Peyer's patch (tissue), 4 donors: Measurements from ENCODE around the gene ATP13A4. TPM values are rescaled to one million over a fixed set of nuclear protein-coding genes. Genes with fewer than 3 reads are reported as not detected.

Experiments
- DNase-seq, 3 donors: peaks; one replicate each; pipeline ENCODE4 v3.0.0-alpha.2; 2017 to 2019
- H3K27ac ChIP-seq, 4 donors: fragments of 200-600 bp; sonication (generic); one replicate each; pipeline ENCODE4 v1.5.1; 2016 to 2019
- H3K27me3 ChIP-seq, 2 donors: fragments of 200-600 bp; sonication (generic); one replicate each; pipeline ENCODE4 v1.5.1; 2019
- H3K36me3 ChIP-seq, 3 donors: fragments of 200-600 bp; sonication (generic); one replicate each; pipeline ENCODE4 v1.5.1; 2016 to 2019
- H3K4me1 ChIP-seq, 4 donors: fragments of 200-600 bp; sonication (generic); one replicate each; pipeline ENCODE4 v1.5.1; 2016 to 2019
- H3K4me3 ChIP-seq, 4 donors: fragments of 200-600 bp; sonication (generic); 1 replicate in 3 of 4; 2 replicates in 1 of 4; pipeline ENCODE4 v1.5.1; 2016 to 2019; ENCODE audit warnings: mild to moderate bottlenecking in 1 of 4
- H3K9me3 ChIP-seq, 4 donors: fragments of 200-600 bp; sonication (generic); one replicate each; pipeline ENCODE4 v1.5.1; 2016 to 2019; ENCODE audit warnings: mild to moderate bottlenecking in 1 of 4
- POLR2A ChIP-seq, 2 donors: fragments of 450-650 bp; IDR thresholded peaks; one replicate each; pipeline ENCODE4 v1.5.1; 2017; ENCODE audit warnings: antibody characterized with exemption in 2 of 2, mild to moderate bottlenecking in 2 of 2, moderate library complexity in 2 of 2
- total RNA-seq, 4 donors: library from RNA; depleted of rRNA; stranded (reverse); fragments of >200 nt; gene quantifications; one replicate each; pipeline ENCODE4 v1.1.0, GENCODE V29; 2016
- TF ChIP-seq, protein P1 (sequence below), 6 experiments: fragments of 450-650 bp in 4 of 6; fragments of 200-600 bp in 2 of 6; sonication (generic) in 1 of 6; IDR thresholded peaks; one replicate each; pipeline ENCODE4 v1.5.1; 2017 to 2019; ENCODE audit warnings: antibody characterized with exemption in 6 of 6, mild to moderate bottlenecking in 3 of 6, moderate library complexity in 1 of 6

Gene ATP13A4
- total RNA-seq, 4 donors from 2014 or later, result 0.47 to 2.1 (median 1.1) TPM; not detected in 1

DNA sequence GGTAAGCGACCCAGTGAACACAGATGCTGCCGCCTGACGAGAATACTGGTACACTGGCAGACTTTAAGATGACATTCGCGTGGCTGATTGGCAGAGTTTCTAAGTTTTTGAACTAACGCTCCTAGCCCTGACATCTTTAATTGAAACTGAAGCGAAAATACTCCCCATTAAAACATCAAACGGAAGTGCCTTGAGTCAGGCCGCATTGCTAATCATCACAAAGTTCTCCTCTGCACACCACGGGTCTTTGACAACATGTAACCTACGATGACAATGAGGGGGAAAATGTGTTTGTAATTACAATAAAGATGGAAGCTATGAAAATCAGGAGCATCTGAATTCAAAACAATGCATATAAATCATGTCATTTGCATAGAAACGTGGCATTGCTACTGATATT is 44.5 kb downstream of the ATP13A4 start:
- Histone ChIP-seq H3K36me3 (no peaks in the 10 kb centered on the region), H3K27ac (no peak overlapping the region), H3K4me3 (no peak overlapping the region), H3K27me3 (no peaks in the 10 kb centered on the region), H3K4me1 (no peaks in the 10 kb centered on the region), H3K9me3 (no peaks in the 10 kb centered on the region)
- DNase-seq, result no peak
- TF ChIP-seq, protein P1, sequence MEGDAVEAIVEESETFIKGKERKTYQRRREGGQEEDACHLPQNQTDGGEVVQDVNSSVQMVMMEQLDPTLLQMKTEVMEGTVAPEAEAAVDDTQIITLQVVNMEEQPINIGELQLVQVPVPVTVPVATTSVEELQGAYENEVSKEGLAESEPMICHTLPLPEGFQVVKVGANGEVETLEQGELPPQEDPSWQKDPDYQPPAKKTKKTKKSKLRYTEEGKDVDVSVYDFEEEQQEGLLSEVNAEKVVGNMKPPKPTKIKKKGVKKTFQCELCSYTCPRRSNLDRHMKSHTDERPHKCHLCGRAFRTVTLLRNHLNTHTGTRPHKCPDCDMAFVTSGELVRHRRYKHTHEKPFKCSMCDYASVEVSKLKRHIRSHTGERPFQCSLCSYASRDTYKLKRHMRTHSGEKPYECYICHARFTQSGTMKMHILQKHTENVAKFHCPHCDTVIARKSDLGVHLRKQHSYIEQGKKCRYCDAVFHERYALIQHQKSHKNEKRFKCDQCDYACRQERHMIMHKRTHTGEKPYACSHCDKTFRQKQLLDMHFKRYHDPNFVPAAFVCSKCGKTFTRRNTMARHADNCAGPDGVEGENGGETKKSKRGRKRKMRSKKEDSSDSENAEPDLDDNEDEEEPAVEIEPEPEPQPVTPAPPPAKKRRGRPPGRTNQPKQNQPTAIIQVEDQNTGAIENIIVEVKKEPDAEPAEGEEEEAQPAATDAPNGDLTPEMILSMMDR (IDR thresholded peaks at IDR 0.05), result no peak
- TF ChIP-seq POLR2A (IDR thresholded peaks at IDR 0.05), result no peak

DNA sequence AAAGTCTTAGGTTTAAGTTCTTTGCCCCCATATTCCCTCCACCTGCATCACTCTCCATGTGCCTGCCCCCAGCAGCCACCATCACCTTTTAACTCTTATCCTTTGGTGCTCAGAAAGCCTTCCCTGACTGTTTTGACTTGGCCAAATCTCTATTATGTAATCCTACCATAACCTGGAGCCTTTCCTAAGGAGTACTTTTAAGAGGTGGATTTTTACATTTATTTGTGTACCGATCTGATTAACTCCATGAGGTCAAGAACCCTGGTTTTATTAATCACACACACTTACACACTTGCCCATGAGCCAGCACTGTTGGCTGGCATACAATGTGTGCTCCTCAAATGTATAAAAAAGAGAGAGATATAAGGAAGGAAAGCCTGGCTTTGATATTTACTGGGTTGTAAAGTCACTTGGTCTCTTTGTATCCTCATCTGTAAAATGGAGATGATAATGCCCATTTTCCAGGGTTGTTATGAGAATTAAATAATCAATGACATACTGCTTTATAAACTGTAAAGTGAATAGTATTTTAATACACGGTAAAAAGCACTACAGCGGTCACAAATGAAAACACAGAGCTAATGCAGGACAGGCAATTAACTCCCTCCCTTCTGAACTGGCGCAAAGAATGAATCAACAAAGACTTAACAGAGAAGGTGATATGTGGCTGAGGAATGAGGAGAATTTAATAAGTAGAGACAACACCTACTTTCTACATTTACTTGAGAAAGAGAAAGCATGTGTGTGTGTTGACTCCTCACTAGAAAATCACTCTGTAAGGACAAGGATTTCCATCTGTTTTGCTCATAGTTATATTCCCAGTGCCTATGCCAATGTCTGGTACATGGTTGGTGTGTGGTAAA is 45.4 kb downstream of the ATP13A4 start:
- Histone ChIP-seq H3K36me3 (no peaks in the 10 kb centered on the region), H3K27me3 (no peaks in the 10 kb centered on the region), H3K9me3 (no peaks in the 10 kb centered on the region), H3K4me3 (no peak overlapping the region), H3K27ac (no peak overlapping the region), H3K4me1 (no peaks in the 10 kb centered on the region)
- no peak for DNase-seq
- TF ChIP-seq, protein P1 (IDR thresholded peaks at IDR 0.05), result no peak
- TF ChIP-seq POLR2A (IDR thresholded peaks at IDR 0.05), result no peak

DNA sequence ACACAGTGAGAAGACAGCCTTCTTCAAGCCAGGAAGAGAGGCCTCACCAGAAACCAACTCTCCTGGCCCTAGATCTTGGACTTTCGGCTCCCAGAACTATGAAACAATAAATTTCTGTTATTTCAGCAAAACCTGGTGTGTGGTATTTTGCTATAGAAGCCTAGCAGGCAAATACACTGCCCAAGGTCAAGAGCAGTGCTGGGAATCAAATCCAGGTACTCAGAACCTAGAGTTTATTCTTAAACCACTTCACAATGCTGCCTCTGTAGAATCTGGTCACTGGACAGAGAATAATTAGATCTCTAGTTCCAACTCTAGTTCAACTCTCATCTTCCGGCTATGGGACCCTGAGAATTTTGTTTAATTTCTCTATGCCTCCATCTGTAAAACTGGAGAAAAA is 46.6 kb downstream of the ATP13A4 start:
- DNase-seq, result no peak
- no peak overlapping the region for H3K27ac ChIP-seq
- H3K4me3 ChIP-seq, result no peak overlapping the region
- H3K27me3 ChIP-seq, result no peaks in the 10 kb centered on the region
- no peak for TF ChIP-seq POLR2A (IDR thresholded peaks at IDR 0.05)
- TF ChIP-seq, protein P1 (IDR thresholded peaks at IDR 0.05), result no peak
- no peaks in the 10 kb centered on the region for H3K36me3 ChIP-seq
- H3K9me3 ChIP-seq, result no peaks in the 10 kb centered on the region
- no peaks in the 10 kb centered on the region for H3K4me1 ChIP-seq

DNA sequence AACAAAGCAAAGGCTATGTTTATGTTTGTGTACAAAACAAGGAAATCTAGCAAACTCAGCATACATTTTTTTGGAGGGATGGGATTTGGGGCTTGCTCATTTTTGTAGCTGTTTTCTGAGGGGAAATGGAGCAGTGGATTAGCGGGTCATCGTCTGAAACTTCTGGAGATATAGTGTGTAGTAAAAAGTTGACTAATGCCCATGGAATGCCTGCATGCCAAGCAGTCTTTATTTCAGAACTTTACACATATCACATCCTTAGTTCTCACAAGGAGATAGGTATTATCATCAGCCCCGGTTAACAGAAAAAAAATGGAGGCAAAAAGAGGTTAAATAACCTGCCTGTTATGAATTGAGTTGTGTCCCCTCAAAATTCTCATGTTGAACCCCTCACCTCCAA is 47.1 kb downstream of the ATP13A4 start:
- Histone ChIP-seq H3K27me3 (no peaks in the 10 kb centered on the region), H3K4me3 (no peak overlapping the region), H3K9me3 (no peaks in the 10 kb centered on the region), H3K36me3 (no peaks in the 10 kb centered on the region), H3K4me1 (no peaks in the 10 kb centered on the region), H3K27ac (no peak overlapping the region)
- no peak for DNase-seq
- TF ChIP-seq, protein P1 (IDR thresholded peaks at IDR 0.05), result no peak
- no peak for TF ChIP-seq POLR2A (IDR thresholded peaks at IDR 0.05)

DNA sequence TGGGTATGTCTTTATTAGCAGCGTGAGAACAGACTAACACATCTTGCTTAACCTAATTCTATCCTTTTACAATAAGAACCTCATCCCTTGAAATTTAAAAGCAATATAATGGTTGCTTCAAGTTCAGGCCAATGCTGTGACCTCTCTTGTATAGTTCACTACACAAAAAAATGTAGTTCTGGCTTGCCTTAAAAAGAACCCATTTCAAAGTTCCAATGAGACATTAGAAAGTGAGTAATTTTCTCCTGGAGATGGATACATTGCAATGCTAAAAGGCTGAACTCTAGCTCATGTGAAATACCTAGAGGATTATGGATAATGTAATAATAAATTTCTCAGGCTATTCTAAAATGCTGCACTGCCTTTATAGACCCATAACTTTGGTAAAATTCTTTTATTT is 47.8 kb downstream of the ATP13A4 start:
- no peak for DNase-seq
- H3K4me3 ChIP-seq, result no peak overlapping the region
- no peak overlapping the region for H3K27ac ChIP-seq
- no peaks in the 10 kb centered on the region for H3K4me1 ChIP-seq
- no peaks in the 10 kb centered on the region for H3K36me3 ChIP-seq
- TF ChIP-seq, protein P1 (IDR thresholded peaks at IDR 0.05), result no peak
- TF ChIP-seq POLR2A (IDR thresholded peaks at IDR 0.05), result no peak
- H3K9me3 ChIP-seq, result no peaks in the 10 kb centered on the region
- no peaks in the 10 kb centered on the region for H3K27me3 ChIP-seq
